CD4-positive, alpha-beta T cell treated with Interleukin-6 for 4 hours (primary cell): Measurements from ENCODE around the gene APOF.
"Not testable (repeated sequence)": the region's sequence is repeated elsewhere in the genome, so short reads cannot be mapped to it uniquely, and the experiment has no call there.

Source experiments
- DNase-seq: peaks from one replicate; pipeline ENCODE4 v3.0.0-alpha.2; 2020; ENCODE audit warnings: mixed read lengths

APOF gene

GRCh38 chr12:56366948-56367347 lies 4.3 kb upstream of the APOF start:
- DNase-seq: no peak

- DNase-seq: no peak
Observed at GRCh38 chr12:56361487-56362129, 1.0 kb downstream of the APOF start.

GRCh38 chr12:56359851-56360767 lies 2.5 kb downstream of the APOF start, which contains the start of gene STAT2:
TSS of gene STAT2 (minus strand) at chr12:56360107. CDS start at chr12:56356571, 3,536 bp downstream.
- DNase-seq: peak; percentile 100

- no peak for DNase-seq
Observed at GRCh38 chr12:56358836-56359532, 3.7 kb downstream of the APOF start.

- DNase-seq: no peak
Observed at GRCh38 chr12:56351325-56351724, 11.3 kb downstream of the APOF start.

- no peak for DNase-seq
Observed at GRCh38 chr12:56350662-56351061, 12.0 kb downstream of the APOF start.

GRCh38 chr12:56348776-56349175 lies 13.9 kb downstream of the APOF start:
- no peak for DNase-seq

GRCh38 chr12:56347255-56347654 lies 15.4 kb downstream of the APOF start:
- DNase-seq: not testable (repeated sequence)

- DNase-seq: peak; percentile 26
Observed at GRCh38 chr12:56346675-56347074, 16.0 kb downstream of the APOF start.

GRCh38 chr12:56342290-56342689 lies 20.4 kb downstream of the APOF start:
- DNase-seq: not testable (repeated sequence)

GRCh38 chr12:56341616-56342015 lies 21.0 kb downstream of the APOF start:
- no peak for DNase-seq

- DNase-seq: no peak
Observed at GRCh38 chr12:56339158-56339422, 23.6 kb downstream of the APOF start.

GRCh38 chr12:56338308-56339157 lies 24.1 kb downstream of the APOF start, which contains the start of gene IL23A:
TSS of gene IL23A (plus strand) at chr12:56338884. CDS start at chr12:56339045, 161 bp downstream.
- peak; percentile 89 for DNase-seq

- DNase-seq: no peak
Observed at GRCh38 chr12:56337753-56338251, 24.9 kb downstream of the APOF start.

GRCh38 chr12:56336361-56337167 lies 26.1 kb downstream of the APOF start:
- no peak for DNase-seq

GRCh38 chr12:56335527-56335926 lies 27.1 kb downstream of the APOF start:
- not testable (repeated sequence) for DNase-seq

- no peak for DNase-seq
Observed at GRCh38 chr12:56334490-56334793, 28.2 kb downstream of the APOF start.

- peak; percentile 92 for DNase-seq
Observed at GRCh38 chr12:56333679-56334489, 28.8 kb downstream of the APOF start, which contains the start of gene PAN2. TSS of gene PAN2 (minus strand) at chr12:56334000. CDS start at chr12:56333094, 906 bp downstream.

GRCh38 chr12:56333197-56333678 lies 29.4 kb downstream of the APOF start:
- no peak for DNase-seq

- DNase-seq: no peak
Observed at GRCh38 chr12:56332512-56333196, 30.0 kb downstream of the APOF start.
